IMR-90 (cell line): ENCODE data around the gene MYH7B. TPM values are rescaled to one million over a fixed set of nuclear protein-coding genes. Genes with fewer than 3 reads are reported as not detected.

Experiments used
- ATAC-seq: fragments of 200-7000 bp; cut with Tn5 transposase; 2 replicates; pipeline ENCODE4 v1.9.1; 2020; ENCODE audit warnings: low read depth, mild to moderate bottlenecking, moderate library complexity
- BruUV-seq: library from RNA; stranded (reverse); fragments of 400-500 nt; replicated peaks from 2 replicates; lab custom pipeline; 2021; lab: Mats Ljungman, UMichigan
- CTCF ChIA-PET: fragments of 300-600 bp; formaldehyde crosslinking; extraction: SDS; loops from one replicate; lab custom pipeline; 2021; ENCODE audit warnings: antibody characterized with exemption; lab: Yijun Ruan, JAX
- POLR2A ChIA-PET: fragments of 300-600 bp; sonication (Branson Sonifier 250); formaldehyde crosslinking; loops from one replicate; lab custom pipeline; 2022; ENCODE audit warnings: antibody characterized with exemption; ENCODE audit not compliant: unreplicated experiment; lab: Charles Lee
- DNase-seq: peaks from one replicate; pipeline ENCODE4 v3.0.0; 2013
- H2AFZ ChIP-seq: replicated peaks from 2 replicates; pipeline ENCODE3; 2013; ENCODE audit warnings: low read length, mild to moderate bottlenecking; ENCODE audit not compliant: poor library complexity
- H2AK5ac ChIP-seq: 2 replicates; pipeline ENCODE4 v1.6.1; 2013; ENCODE audit warnings: low read depth, low read length, inconsistent platforms
- H2AK9ac ChIP-seq: replicated peaks from 2 replicates; pipeline ENCODE3; 2013; ENCODE audit warnings: mild to moderate bottlenecking, low read depth, low read length, moderate library complexity; ENCODE audit not compliant: poor library complexity
- H2BK120ac ChIP-seq: 2 replicates; pipeline ENCODE4 v1.6.1; 2013; ENCODE audit warnings: low read depth, low read length, inconsistent platforms
- H2BK15ac ChIP-seq: 3 replicates; pipeline ENCODE4 v1.6.1; 2013; ENCODE audit warnings: low read depth, low read length, inconsistent platforms
- H2BK20ac ChIP-seq: 2 replicates; pipeline ENCODE4 v1.6.1; 2013; ENCODE audit warnings: low read depth, mild to moderate bottlenecking, inconsistent platforms, low read length, moderate library complexity
- H2BK5ac ChIP-seq: 2 replicates; pipeline ENCODE4 v1.6.1; 2013; ENCODE audit warnings: mild to moderate bottlenecking, low read depth, low read length, inconsistent platforms; ENCODE audit not compliant: poor library complexity, severe bottlenecking
- H3K14ac ChIP-seq: replicated peaks from 2 replicates; pipeline ENCODE4 v1.6.1; 2013; ENCODE audit warnings: low read depth, low read length, inconsistent platforms
- H3K18ac ChIP-seq: 2 replicates; pipeline ENCODE4 v1.6.1; 2013; ENCODE audit warnings: low read depth, low read length, control low read depth
- H3K23ac ChIP-seq: 2 replicates; pipeline ENCODE4 v1.6.1; 2013; ENCODE audit warnings: low read depth, low read length, inconsistent platforms
- H3K27ac ChIP-seq: 2 replicates; pipeline ENCODE4 v1.5.1; 2013; ENCODE audit warnings: mild to moderate bottlenecking, control low read depth, low read length; ENCODE audit not compliant: insufficient read depth
- H3K27me3 ChIP-seq: 2 replicates; pipeline ENCODE4 v1.6.1; 2013; ENCODE audit warnings: low read length; ENCODE audit not compliant: control insufficient read depth, insufficient read depth
- H3K36me3 ChIP-seq: 2 replicates; pipeline ENCODE4 v1.6.1; 2013; ENCODE audit warnings: low read length, mixed read lengths; ENCODE audit not compliant: control insufficient read depth, insufficient read depth
- H3K4ac ChIP-seq: 2 replicates; pipeline ENCODE4 v1.6.1; 2013; ENCODE audit warnings: low read depth, low read length, inconsistent platforms
- H3K4me1 ChIP-seq: 2 replicates; pipeline ENCODE4 v1.6.1; 2013; ENCODE audit warnings: low read length, mixed read lengths; ENCODE audit not compliant: control insufficient read depth, insufficient read depth
- H3K4me2 ChIP-seq: 2 replicates; pipeline ENCODE4 v1.6.1; 2013; ENCODE audit warnings: low read depth, mild to moderate bottlenecking, control low read depth, low read length, moderate library complexity
- H3K4me3 ChIP-seq: 2 replicates; pipeline ENCODE4 v1.5.1; 2013; ENCODE audit warnings: low read depth, mild to moderate bottlenecking, control low read depth, low read length, moderate library complexity; ENCODE audit not compliant: insufficient read depth
- H3K56ac ChIP-seq: 2 replicates; pipeline ENCODE4 v1.6.1; 2013; ENCODE audit warnings: low read length, inconsistent platforms; ENCODE audit not compliant: insufficient read depth; ENCODE audit errors: extremely low read depth
- H3K79me1 ChIP-seq, 2 experiments: 2 replicates each; pipeline ENCODE4 v1.6.1; 2013; ENCODE audit warnings: low read length in 2 of 2, inconsistent platforms in 1 of 2, low read depth in 1 of 2
- H3K9ac ChIP-seq: 2 replicates; pipeline ENCODE4 v1.6.1; 2013; ENCODE audit warnings: low read depth, low read length, control low read depth
- H3K9me1 ChIP-seq: 2 replicates; pipeline ENCODE4 v1.6.1; 2013; ENCODE audit warnings: low read length, inconsistent platforms; ENCODE audit not compliant: insufficient read depth
- H3K9me3 ChIP-seq: 2 replicates; pipeline ENCODE4 v1.6.1; 2013; ENCODE audit warnings: low read length; ENCODE audit not compliant: control insufficient read depth, insufficient read depth
- H4K20me1 ChIP-seq: 2 replicates; pipeline ENCODE4 v1.6.1; 2013; ENCODE audit warnings: low read length, inconsistent platforms; ENCODE audit not compliant: insufficient read depth
- H4K5ac ChIP-seq: 2 replicates; pipeline ENCODE4 v1.6.1; 2013; ENCODE audit warnings: mild to moderate bottlenecking, low read depth, low read length, control low read depth
- H4K8ac ChIP-seq, 2 experiments: 2 replicates each; pipeline ENCODE4 v1.6.1; 2013; ENCODE audit warnings: low read depth in 2 of 2, low read length in 2 of 2, control low read depth in 1 of 2, inconsistent platforms in 1 of 2
- H4K91ac ChIP-seq: 2 replicates; pipeline ENCODE4 v1.6.1; 2013; ENCODE audit warnings: low read depth, low read length, inconsistent platforms; ENCODE audit not compliant: insufficient read depth
- CHD1 ChIP-seq: IDR thresholded peaks from 2 replicates; pipeline ENCODE4 v1.6.1; 2012; ENCODE audit warnings: low read depth, low read length, improper control_type of control experiment
- MAZ ChIP-seq: IDR thresholded peaks from 2 replicates; pipeline ENCODE4 v1.6.1; 2012; ENCODE audit warnings: low read depth, mild to moderate bottlenecking, low read length, improper control_type of control experiment, moderate library complexity, borderline replicate concordance
- NFE2L2 ChIP-seq: fragments of 150-350 bp; IDR thresholded peaks from 2 replicates; pipeline ENCODE4 v1.6.1; 2016; ENCODE audit warnings: low read depth, mild to moderate bottlenecking, low read length
- RCOR1 ChIP-seq: IDR thresholded peaks from 2 replicates; pipeline ENCODE4 v1.6.1; 2012; ENCODE audit warnings: mild to moderate bottlenecking, low read length, improper control_type of control experiment; ENCODE audit not compliant: insufficient replicate concordance
- SMC3 ChIP-seq: fragments of 150-350 bp; IDR thresholded peaks from 2 replicates; pipeline ENCODE4 v1.6.1; 2016; ENCODE audit warnings: low read depth, mild to moderate bottlenecking, antibody characterized with exemption, low read length, moderate library complexity
- USF2 ChIP-seq: fragments of 150-350 bp; IDR thresholded peaks from 2 replicates; pipeline ENCODE4 v1.6.1; 2017; ENCODE audit warnings: mild to moderate bottlenecking, antibody characterized with exemption, low read length, low read depth
- dilution Hi-C: fragments of 300-500 bp; cut with HindIII; formaldehyde crosslinking; loops from one replicate; pipeline ENCODE4 v1.14.3; 2018; ENCODE audit warnings: low sequenced_read_pairs; ENCODE audit not compliant: unreplicated experiment
- in situ Hi-C: fragments of 300-500 bp; cut with MboI; formaldehyde crosslinking; loops from 3 replicates; pipeline ENCODE4 v1.14.3; 2019; ENCODE audit warnings: low sequenced_read_pairs, inconsistent platforms, mixed read lengths
- intact Hi-C: fragments of 100-400 bp; cut with micrococcal nuclease; formaldehyde crosslinking; loops from 2 replicates; pipeline ENCODE4 v1.10.0; 2022
- polyA plus RNA-seq, 3 experiments: library from polyadenylated mRNA; depleted of rRNA; stranded (reverse); fragments of >200 nt; gene quantifications; 2 replicates each; pipeline ENCODE4 v1.2.3, GENCODE V29; 2012; ENCODE audit warnings: low replicate concordance in 1 of 3
- total RNA-seq: library from RNA; depleted of rRNA; stranded (reverse); fragments of >200 nt; gene quantifications from 2 replicates; pipeline ENCODE4 v1.2.3, GENCODE V29; 2012

MYH7B gene
- total and polyA plus RNA-seq, 2 of the 4 experiments (the other 2 are of a cell fraction) = 0.09 TPM; not detected in 1

GRCh38 chr20:34947336-34947735 is 8.3 kb upstream of the MYH7B start:
- no peak overlapping the region for H2BK120ac ChIP-seq
- peaks cover 18% of the 10 kb centered on the region for H3K36me3 ChIP-seq
- H4K8ac ChIP-seq = no peak overlapping the region
- no TSS peak for BruUV-seq
- H2BK15ac ChIP-seq = no peak overlapping the region
- H2AFZ ChIP-seq = no peak overlapping the region
- H3K4me3 ChIP-seq = no peak overlapping the region
- H4K5ac ChIP-seq = no peak overlapping the region
- no peak overlapping the region for H3K14ac ChIP-seq
- no peak overlapping the region for H2AK5ac ChIP-seq
- no peak overlapping the region for H3K4me2 ChIP-seq
- H4K20me1 ChIP-seq = no peaks in the 10 kb centered on the region
- H2AK9ac ChIP-seq = no peak overlapping the region
- no peak overlapping the region for H3K4ac ChIP-seq
- peaks cover 3% of the 10 kb centered on the region for H3K4me1 ChIP-seq
- H3K18ac ChIP-seq = no peak overlapping the region
- in situ Hi-C loops (no loop called here), intact Hi-C loops (no loop called here), dilution Hi-C loops (no loop called here)
- ChIA-PET POLR2A (no interaction called here), CTCF (no interaction called here)
- H3K9ac ChIP-seq = no peak overlapping the region
- no peak overlapping the region for H3K23ac ChIP-seq
- no peaks in the 10 kb centered on the region for H3K9me3 ChIP-seq
- H3K27me3 ChIP-seq = no peaks in the 10 kb centered on the region
- H4K91ac ChIP-seq = no peak overlapping the region
- no peak overlapping the region for H2BK5ac ChIP-seq
- peaks cover 0 to 12% of the 10 kb centered on the region in 2 experiments; a peak in 3 of 4 replicates for H3K79me1 ChIP-seq
- no peak overlapping the region for H3K27ac ChIP-seq
- H3K9me1 ChIP-seq = peaks cover 13% of the 10 kb centered on the region
- no peak for TF ChIP-seq RCOR1
- no peak for TF ChIP-seq USF2
- no peak for TF ChIP-seq MAZ
- no peak for TF ChIP-seq CHD1
- TF ChIP-seq NFE2L2 = no peak
- no peak for TF ChIP-seq SMC3
- no peak overlapping the region for H2BK20ac ChIP-seq
- DNase-seq (no peak), ATAC-seq (no peak)
- H3K56ac ChIP-seq = no peak overlapping the region
